ENCODE results near the gene ARMC5.
"Not testable (repeated sequence)": the region's sequence is repeated elsewhere in the genome, so short reads cannot be mapped to it uniquely, and the experiment has no call there.

Gene ARMC5

DNA sequence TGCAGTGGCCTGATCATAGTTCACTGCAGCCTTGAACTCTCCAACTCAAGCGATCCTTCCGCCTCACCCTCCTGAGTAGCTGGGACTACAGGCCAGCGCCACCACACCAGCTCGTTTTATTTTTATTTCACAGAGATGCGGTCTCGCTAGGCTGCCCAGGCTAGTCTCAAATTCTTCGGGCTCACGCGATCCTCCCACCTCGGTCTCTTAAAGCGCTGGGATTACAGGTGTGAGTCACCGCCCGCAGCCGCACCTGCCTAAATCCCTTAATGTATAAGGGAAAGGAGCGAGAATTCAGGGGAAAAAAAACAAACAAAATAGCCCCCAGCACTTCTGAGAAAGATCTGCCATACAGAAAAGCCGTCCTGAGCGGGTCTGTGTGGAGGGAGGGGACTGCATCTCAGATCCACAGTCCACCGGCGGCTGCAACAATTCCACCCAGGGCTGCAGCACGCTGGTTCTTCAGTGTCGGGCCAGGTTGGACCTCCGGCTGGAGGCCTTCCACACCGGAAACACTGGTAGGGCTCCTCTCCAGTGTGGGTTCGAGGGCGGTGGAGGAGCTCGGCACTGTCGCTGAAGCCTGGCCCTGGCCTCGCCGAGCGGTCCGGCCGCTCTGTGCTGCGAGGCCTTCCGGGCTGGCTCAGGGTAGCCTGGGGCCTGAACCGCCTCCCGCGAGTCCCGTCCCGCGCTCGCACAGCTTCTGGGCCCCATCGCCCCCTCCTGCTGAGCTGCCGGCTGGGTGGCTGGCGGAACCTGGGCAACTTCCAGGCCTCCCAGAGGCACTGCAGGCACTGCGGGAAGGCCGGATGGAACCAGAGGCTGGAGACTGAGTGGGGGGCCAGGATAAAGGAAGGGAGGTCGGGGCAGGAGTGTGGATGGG is 23.7 kb upstream of the ARMC5 start:
- DNase-seq (ENCODE audit: low spot score) = no peak

DNA sequence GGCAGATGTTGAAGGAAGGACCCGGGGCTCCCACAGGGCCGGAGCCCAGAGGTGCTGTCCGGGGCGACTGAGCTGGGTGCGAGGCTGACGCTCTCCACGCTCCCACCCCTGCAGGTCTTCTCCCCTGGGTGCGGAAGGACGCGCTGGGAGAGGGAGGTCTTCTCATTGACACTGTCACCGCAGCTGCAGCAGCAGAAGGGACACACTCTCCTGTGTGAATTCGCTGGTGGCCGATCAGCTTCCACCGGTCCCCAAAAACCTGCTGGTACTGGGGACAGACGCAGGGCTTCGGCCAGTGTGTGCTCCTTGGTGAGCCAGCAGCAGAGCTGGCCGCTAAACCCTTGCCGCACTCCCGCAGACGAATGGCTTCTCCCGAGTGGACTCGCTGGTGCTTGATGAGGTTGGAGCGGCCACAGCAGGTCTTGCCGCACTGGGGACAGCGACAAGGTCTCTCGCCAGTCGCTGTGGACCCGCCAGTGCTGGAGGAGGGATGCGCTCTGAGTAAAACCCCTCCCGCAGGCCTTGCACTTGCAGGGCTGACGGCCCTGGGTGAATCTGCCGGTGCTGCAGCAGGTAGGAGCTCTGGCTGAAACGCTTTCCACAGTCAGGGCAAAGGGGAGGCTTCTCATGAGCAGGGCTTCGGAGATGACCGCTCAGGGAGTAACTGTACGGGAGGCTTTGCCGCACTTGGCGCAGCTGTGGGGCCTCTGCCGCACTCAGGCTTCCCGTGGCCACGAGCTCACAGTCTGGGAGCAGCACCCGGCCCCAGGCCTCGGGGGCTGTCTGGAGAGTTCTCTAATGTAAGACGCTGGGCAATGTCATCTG is 22.9 kb upstream of the ARMC5 start:
- no peak for DNase-seq (ENCODE audit: low spot score)

DNA sequence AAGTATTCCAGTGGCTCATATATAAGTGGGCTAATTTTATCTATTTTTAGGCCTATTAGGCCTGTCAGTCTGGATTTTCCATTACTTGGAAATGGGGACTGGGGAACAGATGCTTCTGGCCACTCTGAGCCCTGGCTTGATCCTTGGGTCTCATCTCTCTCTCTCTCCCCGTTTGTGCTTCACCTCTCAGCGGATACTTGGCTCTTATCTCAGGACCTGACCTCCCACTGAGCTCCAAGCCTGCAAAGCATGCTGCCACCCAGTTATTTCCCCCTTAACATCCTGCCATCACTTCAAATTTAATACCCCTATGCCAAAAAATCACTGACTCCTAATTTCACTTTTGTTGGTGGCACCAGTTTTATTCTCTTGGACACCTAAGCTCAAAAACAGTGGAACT is 20.9 kb upstream of the ARMC5 start:
- no peak for DNase-seq (ENCODE audit: low spot score)

DNA sequence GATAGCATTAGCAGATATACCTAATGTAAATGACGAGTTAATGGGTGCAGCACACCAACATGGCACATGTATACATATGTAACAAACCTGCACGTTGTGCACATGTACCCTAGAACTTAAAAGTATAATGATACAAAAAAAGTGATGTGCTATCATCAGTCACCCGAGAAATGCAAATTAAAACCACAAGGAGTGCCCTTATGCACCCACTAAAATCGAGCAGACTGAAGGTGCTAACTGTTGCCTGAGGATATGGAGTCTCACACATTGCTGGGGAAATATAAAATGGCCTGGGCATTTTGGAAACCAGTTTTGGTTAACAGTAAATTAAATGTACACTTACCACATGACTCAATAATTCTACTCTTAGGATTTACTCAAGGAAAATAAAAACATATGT is 20.3 kb upstream of the ARMC5 start:
- DNase-seq (ENCODE audit: low spot score) = not testable (repeated sequence)

DNA sequence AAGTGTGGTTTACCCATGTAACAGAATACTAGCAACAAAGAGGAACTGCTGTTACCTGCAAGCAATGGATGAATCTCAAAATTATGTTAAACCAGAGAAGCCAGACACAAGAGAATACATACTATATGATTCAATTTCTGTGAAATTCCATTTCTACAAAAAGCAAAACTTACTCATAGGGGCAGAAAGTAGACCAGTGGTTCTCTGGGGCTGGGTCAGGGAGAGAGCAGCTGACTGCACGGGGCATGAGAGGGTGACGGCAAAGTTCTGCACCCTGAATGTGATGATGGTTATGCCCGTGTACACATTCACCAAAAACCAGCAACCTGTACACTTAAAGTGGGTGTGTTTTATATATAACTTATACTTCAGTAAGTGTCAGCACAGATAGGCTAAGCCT is 19.8 kb upstream of the ARMC5 start:
- no peak for DNase-seq (ENCODE audit: low spot score)

DNA sequence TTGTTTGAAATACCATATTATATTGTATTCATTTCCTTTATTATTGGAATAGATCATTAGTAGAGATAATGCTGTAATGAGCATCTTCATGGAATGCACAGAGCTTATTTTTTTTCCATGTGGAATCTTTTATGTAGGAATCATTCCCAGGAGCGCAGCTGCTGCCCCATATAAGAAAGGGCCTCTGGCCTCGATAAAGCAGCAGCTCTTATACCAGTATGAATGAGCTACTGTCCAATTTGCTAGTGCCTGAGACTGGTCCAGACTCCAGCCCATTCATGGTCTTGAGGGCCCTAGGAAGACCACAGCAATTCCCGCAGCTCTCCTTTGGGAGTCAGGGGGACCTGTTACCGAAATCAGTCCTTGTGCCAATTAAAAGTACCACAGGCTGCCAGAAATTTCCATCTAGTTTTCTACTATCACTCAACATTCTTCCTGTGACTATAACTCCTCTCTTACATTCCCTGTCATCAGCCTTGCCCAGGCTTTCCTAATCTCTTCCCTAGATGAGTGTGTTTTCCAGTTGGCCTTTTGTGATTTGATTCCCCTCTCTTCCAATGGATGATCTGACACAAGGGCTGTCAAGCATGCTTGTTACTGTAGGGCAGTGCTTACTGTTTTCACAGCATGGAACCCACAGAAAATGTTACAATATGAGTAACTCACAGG is 18.7 kb upstream of the ARMC5 start:
- no peak for DNase-seq (ENCODE audit: low spot score)

DNA sequence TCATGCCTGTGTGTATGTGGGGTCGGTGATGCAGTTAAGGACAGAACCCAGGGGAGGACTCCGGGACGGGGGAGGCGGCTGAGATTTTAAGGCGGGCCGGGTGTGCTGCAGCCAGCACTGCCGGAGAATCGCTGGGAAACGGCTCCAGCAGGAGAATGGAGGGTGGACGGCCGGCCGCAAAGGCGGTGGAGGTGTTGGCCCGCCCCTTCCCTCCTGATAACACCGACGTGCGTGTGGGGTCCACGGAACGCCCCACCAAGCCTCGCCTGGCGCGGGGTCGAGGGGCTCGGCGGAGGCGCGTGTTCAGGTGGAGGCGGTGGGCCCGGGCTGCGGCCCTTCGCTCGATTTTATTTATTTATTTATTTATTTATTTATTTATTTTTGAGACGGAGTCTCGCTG is 17.3 kb upstream of the ARMC5 start:
- DNase-seq (ENCODE audit: low spot score) = no peak

DNA sequence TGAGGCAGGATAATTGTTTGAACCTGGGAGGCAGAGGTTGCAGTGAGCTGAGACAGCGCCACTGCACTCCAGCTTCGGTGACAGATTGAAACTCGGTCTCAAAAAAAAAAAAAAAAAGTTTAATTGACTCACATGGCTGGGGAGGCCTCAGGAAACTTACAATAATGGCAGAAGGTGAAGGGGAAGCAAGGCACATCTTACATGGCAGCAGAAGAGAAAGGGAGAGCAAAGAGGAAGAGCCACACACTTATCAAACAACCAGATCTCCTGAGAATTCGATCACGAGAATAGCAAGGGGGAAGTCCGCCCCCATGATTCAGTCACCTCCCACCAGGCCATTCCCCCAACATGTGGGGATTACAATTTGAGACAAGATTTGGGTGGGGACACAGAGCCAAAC is 13.4 kb upstream of the ARMC5 start:
- DNase-seq (ENCODE audit: low spot score) = not testable (repeated sequence)

DNA sequence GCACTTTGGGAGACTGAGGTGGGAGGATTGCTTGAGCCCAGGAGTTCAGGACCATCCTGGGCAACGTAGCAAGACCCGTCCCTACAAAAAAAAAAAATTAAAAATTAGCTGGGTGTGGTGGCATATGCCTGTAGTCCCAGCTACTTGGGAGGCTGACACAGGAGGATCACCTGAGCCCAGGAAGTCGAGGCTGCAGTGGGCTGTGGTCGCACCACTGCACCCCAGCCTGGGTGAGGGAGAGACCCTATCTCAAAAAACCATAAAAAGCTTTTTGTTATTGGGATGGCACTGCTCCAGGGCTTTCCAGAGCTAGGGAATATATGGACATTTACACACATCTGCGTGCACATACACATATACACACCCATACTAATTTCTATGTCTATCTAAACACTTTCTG is 8.1 kb upstream of the ARMC5 start:
- DNase-seq (ENCODE audit: low spot score) = no peak

DNA sequence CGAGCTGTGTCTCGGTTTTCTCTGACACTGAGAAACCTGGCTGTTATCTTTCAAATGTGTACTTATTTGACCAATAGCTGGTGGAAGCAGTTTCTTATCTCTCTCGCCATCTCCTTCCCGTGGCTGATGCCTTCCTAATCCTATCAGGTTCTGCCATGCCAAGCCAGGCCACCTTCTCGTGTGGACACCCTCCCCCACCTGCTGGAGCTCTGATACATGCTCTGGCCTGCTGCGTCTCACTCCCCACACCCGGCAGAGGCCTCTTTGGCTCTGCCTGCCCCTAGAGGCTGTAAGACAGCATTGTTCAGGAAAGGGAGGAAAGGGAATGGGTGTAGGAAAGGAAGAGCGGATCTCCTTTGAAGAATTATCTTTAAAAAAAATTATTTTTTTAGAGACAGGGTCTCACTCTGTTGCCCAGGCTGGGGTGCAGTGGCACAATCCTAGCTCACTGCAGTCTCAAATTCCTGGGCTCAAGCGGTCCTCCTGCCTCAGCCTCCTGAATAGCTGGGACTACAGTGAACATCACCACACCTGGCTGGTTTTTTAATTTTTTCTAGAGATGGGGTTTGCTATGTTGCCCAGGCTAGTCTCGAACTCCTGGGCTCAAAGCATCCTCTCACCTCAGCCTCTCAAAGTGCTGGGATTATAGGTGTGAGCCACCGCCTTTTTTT is 7.5 kb upstream of the ARMC5 start:
- peak; percentile 81 for DNase-seq (ENCODE audit: low spot score)

DNA sequence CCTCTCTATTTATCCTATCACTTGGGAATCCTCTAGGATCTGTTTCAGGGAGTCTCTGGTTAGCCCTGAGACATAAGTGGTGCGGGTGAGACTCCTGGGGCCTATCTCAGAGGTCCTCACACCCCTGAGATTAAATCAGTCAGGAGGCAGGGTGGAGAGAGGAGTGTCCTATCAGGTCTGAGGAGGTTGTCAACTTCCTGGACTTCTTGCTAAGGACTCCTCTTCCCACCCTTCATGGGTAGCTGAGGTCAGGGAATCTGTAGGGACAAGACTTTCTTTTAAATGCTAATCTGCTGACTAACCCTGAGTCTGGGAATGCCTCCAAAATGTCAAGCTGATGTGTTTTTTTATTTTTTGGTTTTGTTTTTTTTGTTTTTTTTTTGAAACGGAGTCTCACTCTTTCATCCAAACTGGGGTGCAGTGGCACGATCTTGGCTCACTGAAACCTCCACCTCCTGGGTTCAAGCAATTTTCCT is 6.6 kb upstream of the ARMC5 start:
- peak; percentile 77 for DNase-seq (ENCODE audit: low spot score)

DNA sequence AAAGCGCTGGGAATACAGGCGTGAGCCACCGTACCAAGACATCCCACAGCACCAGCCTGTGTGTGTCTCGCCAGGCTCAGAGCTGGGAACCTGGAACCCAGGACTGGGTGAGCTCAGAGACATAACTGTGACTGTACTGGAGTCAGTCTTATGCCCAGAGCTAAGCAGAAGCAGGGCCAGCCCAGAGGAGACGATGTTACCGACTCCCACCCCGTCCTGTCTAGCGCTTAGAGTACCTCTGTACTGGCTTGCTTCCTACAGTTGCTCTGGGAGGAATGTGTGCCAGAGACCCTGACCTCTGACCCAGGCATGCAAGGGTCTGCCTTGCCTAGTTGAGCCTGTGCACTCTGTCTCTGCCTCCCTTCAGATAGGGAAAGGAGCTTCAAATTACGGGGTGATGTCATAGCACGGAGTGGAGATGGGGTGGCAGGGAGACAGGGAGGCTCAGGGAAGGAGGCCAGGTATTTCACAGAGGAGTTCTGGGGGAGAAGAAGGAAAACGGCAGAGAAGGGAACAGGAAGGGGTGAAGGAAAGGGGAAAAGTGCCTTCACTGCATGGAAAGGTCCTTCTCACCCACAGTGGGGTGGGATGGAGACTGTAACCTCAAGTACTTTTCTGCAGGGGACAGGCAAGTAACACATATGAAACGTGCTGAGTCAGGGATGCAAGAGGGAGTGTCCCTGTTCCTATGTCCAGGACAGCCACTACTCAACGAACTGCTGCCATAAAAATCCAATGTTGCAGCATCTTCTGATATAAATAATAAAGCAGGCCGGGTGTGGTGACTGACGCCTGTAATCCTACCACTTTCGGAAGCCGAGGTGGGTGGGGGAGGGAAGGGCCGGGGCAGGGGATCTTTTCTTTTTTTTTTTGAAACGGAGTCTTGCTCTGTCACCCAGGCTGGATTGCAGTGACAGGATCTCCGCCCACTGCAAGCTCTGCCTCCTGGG is 5.8 kb upstream of the ARMC5 start:
- no peak for DNase-seq (ENCODE audit: low spot score)

DNA sequence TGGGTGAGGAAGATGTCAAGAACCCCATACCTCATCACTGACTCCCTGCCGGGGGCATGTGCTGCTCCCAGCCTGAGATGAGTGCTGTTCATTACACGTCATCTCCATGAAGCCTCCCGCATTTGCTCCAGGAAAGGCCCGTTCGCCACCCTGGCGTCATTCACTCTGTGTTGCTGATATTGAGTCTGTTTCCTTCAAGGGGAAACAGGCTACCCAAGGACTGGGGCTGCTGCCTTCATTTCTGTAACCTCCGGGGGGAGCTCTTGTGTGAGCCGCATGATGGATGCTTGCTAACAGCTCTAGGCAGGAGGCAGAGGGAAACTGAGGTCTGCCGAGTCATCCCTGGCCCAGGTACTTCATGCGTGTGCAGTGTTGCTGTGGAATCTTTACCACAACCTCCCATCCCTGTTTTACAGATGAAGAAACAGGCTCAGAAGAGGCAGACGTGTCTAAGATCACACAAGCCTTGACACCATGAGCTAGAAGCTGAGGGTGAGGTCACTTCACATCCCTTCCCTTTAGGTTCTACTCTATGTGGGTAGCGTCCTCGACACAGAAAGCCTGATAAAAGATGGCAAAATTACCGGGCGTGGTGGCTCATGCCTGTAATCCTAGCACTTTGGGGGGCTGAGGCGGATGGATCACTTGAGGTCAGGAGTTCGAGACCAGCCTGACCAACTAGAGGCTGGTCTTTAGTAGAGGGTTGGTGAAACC is 3.5 kb upstream of the ARMC5 start:
- no peak for DNase-seq (ENCODE audit: low spot score)

DNA sequence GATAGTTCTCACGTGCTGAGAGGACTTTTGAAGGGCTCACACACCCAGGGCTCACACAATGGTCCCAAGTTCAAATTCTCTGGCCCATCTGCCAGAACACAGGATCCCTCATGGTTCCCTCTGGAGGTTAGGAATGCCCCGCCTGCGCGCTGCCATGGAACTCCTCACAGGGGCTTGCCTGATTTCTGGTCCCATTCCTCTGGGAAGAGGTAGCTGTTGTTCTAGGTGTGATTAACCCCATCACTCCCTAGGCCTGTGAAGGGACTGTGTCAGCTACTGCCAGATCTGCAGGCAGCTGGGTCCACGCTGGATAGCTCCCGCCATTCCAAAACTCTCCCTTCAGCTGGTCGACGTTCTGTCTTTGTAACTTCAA is 2.3 kb upstream of the ARMC5 start:
- DNase-seq (ENCODE audit: low spot score) = no peak

DNA sequence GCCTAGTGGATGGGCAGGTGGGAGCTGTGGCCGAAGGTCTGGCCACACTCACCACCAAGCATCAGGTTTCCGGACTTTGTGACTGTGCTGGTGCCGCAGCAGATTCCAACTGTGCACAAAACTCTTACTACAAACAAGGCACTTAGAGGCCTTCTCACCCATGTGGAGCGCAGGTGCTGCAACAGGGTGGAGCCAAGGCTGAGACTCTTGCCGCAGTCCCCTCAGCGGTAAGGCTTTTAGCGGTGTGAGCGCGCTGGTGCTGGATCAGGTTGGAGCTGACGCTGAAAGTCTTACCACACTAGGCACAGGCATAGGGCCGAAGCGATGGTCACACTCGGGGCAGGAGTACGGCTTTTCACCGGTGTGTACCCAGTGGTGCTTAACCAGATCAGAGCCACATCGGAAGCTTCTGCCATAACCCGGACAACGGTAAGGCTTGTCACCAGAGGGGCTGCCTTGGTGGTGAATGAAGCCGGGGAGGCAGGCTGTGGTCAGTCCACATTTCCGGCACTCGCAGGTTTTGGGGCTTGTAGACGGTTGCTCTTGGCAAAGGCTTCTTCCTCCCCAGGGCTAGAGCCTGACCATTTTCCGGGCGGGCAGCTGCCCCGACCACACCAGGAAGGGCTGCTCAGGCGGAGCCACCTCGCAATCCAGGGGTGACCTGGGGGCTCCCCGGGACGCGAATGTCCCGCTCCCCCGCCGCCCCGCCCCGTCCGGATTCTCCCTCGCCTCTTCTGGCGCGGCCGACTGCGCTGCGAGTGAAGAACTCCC is 1.0 kb upstream of the ARMC5 start:
- DNase-seq (ENCODE audit: low spot score) = no peak

DNA sequence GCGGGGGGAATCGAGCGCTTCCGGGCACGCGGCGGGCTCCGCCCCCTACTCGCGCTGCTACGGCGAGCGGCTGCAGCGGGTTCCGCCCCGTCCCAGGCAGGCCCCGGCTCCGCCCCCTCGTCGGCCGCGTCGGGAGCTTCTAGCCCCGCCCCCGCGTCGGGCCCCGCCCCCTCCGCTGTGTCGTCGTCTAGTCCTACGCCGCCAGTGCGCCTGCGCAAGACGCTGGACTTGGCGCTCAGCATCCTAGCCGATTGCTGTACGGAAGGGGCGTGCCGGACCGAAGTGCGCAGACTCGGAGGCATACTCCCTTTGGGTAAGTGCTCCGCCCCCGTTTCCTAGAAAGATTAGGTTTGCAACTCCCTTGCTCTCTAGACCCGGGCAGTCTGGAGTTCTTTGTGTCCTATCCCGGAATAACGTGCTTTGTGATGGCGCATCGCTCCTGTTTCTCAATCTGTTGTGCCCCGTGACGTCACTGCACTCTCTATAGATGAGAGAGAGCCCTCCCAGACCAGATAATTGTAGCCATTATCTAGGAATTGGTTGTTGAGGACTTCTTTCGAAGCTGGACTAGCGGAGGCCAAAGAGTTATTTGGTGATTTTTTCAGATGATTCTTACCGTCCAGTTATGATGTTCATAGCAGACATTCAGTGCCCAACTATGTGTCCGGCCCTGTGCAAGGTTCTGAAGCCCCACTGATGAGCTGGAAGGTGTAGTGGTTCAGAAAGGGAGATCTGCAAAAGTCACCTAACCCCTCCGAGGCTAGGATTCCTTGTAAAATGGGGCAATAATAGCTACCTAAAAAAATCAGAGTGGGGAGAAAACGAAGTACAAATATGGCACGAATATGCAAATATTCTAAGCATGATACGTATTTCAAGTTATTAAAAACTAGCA is 633 bp downstream of the ARMC5 start:
- DNase-seq (ENCODE audit: low spot score) = peak; percentile 98

DNA sequence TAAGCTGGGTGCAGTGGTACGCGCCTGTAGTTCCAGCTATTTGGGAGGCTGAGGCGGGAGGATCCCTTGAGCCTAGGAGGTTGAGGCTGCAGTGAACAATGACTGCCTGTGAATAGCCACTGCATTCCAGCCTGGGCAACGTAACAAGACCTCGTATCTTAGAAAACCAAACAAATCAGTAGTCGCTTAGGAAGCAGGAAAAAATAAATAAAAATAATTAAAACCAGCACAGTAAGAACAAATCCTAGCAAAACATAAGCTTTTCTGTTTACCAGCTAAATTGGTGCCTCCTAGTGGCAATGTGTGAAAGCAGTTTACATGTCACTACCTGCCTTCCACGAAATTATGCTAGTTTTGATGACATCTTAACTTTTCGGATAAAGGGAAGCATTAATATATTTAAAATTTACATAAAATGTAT is 1.3 kb downstream of the ARMC5 start:
- peak; percentile 56 for DNase-seq (ENCODE audit: low spot score)

DNA sequence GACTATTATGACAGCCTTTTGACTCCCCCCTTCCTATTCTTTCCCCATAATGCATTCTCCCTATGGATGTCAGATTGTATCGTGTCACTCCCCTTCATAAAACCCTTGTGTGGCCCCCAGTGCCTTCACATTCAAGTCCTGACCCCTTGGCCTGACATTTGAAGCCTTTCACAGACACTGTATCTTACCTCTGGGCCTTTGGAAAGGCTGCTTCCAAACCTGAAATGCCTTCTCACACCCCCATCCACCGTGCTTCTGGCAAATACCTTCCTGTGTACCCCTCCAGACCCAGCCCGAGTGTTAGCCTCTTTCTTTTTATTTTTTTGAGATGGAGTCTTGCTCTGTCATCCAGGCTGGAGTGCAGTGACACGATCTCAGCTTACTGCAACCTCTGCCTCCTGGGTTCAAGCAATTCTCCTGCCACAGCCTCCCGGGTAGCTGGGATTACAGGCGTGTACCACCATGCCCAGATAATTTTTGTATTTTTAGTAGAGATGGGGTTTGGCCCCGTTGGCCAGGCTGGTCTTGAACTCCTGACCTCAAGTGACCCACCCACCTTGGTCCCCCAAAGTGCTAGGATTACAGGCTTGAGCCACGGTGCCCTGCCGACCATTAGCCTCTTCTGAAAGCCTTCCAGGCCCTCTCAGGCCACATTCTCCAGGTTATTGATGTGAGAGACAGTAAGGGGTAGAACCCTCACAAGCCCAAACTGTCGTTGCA is 2.1 kb downstream of the ARMC5 start:
- DNase-seq (ENCODE audit: low spot score) = no peak
